WTC11 (cell line): ENCODE measurements around the gene TMEM205. TPM values are rescaled to one million over a fixed set of nuclear protein-coding genes. Genes with fewer than 3 reads are reported as not detected.

ENCODE experiments used
- ATAC-seq: fragments of 200-7000 bp; cut with Tn5 transposase; 2 replicates; pipeline ENCODE4 v1.10.0; 2021; ENCODE audit warnings: mild to moderate bottlenecking, moderate library complexity
- CTCF ChIA-PET: fragments of 300-600 bp; sonication (Branson Sonifier 250); formaldehyde crosslinking; loops from one replicate; lab custom pipeline; 2021; ENCODE audit warnings: antibody characterized with exemption; lab: Charles Lee
- POLR2A ChIA-PET: fragments of 350-600 bp; sonication (Branson Sonifier 250); formaldehyde crosslinking; loops from one replicate; lab custom pipeline; 2021; ENCODE audit warnings: antibody characterized with exemption; lab: Charles Lee
- DNase-seq: peaks from one replicate; pipeline ENCODE4 v3.0.0; 2021; ENCODE audit warnings: low spot score
- H3K27ac Mint-ChIP-seq: 2 replicates; pipeline ENCODE4 v1.8.0; 2021; ENCODE audit warnings: mixed read lengths
- H3K27me3 Mint-ChIP-seq: 2 replicates; pipeline ENCODE4 v1.8.0; 2021; ENCODE audit warnings: low read depth, mild to moderate bottlenecking, moderate library complexity, mixed read lengths
- H3K36me3 Mint-ChIP-seq: 2 replicates; pipeline ENCODE4 v1.8.0; 2021; ENCODE audit warnings: mixed read lengths
- H3K4me1 Mint-ChIP-seq: 2 replicates; pipeline ENCODE4 v1.8.0; 2022; ENCODE audit warnings: mixed read lengths
- H3K4me3 Mint-ChIP-seq: 2 replicates; pipeline ENCODE4 v1.8.0; 2021; ENCODE audit warnings: mild to moderate bottlenecking, moderate library complexity, mixed read lengths
- H3K9me3 Mint-ChIP-seq: 2 replicates; pipeline ENCODE4 v1.8.0; 2021; ENCODE audit warnings: mixed read lengths
- AR ChIP-seq: fragments of 250-450 bp; sonication (Bioruptor Pico); IDR thresholded peaks from 2 replicates; pipeline ENCODE4 v1.9.0; 2021; ENCODE audit warnings: mild to moderate bottlenecking
- ATF6 ChIP-seq: sonication (generic); formaldehyde crosslinking; IDR thresholded peaks from 2 replicates; pipeline ENCODE4 v1.8.1; 2023; ENCODE audit warnings: mild to moderate bottlenecking, missing genetic modification reagents
- CDX4 ChIP-seq: fragments of 250-450 bp; sonication (Bioruptor Pico); IDR thresholded peaks from 2 replicates; pipeline ENCODE4 v1.9.0; 2021; ENCODE audit warnings: moderate library complexity, mild to moderate bottlenecking, inconsistent platforms, borderline replicate concordance
- ERG ChIP-seq: fragments of 250-450 bp; sonication (Bioruptor Pico); IDR thresholded peaks from 2 replicates; pipeline ENCODE4 v1.8.0; 2021; ENCODE audit warnings: mild to moderate bottlenecking
- FOXJ3 ChIP-seq: sonication (generic); formaldehyde crosslinking; IDR thresholded peaks from 2 replicates; pipeline ENCODE4 v1.9.0; 2021; ENCODE audit warnings: missing genetic modification reagents, mild to moderate bottlenecking, borderline replicate concordance
- FOXK1 ChIP-seq: sonication (generic); formaldehyde crosslinking; IDR thresholded peaks from 2 replicates; pipeline ENCODE4 v1.8.0; 2022; ENCODE audit warnings: mild to moderate bottlenecking, moderate library complexity, missing genetic modification reagents
- GRHL2 ChIP-seq: fragments of 250-450 bp; sonication (Bioruptor Pico); IDR thresholded peaks from 2 replicates; pipeline ENCODE4 v1.8.0; 2022; ENCODE audit warnings: mild to moderate bottlenecking, moderate library complexity; ENCODE audit not compliant: insufficient replicate concordance, severe bottlenecking
- GTF2I ChIP-seq: fragments of 250-450 bp; sonication (Bioruptor Pico); conservative IDR thresholded peaks from 2 replicates; pipeline ENCODE4 v1.4.0; 2021; ENCODE audit warnings: mild to moderate bottlenecking
- HMGXB4 ChIP-seq: sonication (generic); formaldehyde crosslinking; IDR thresholded peaks from 2 replicates; pipeline ENCODE4 v1.8.1; 2023; ENCODE audit warnings: mild to moderate bottlenecking, moderate library complexity, missing genetic modification reagents
- MYBL2 ChIP-seq: sonication (generic); formaldehyde crosslinking; IDR thresholded peaks from 2 replicates; pipeline ENCODE4 v1.8.1; 2023; ENCODE audit warnings: mild to moderate bottlenecking, moderate library complexity, missing genetic modification reagents
- NR2C2 ChIP-seq: sonication (generic); formaldehyde crosslinking; IDR thresholded peaks from 2 replicates; pipeline ENCODE4 v1.8.0; 2022; ENCODE audit warnings: mild to moderate bottlenecking, missing genetic modification reagents
- SMAD3 ChIP-seq: sonication (generic); formaldehyde crosslinking; IDR thresholded peaks from 2 replicates; pipeline ENCODE4 v1.8.0; 2022; ENCODE audit warnings: missing genetic modification reagents, mild to moderate bottlenecking, borderline replicate concordance
- TCF7 ChIP-seq: sonication (generic); formaldehyde crosslinking; IDR thresholded peaks from 2 replicates; pipeline ENCODE4 v1.8.0; 2022; ENCODE audit warnings: mild to moderate bottlenecking, low read depth, missing genetic modification reagents, moderate library complexity
- ZMAT4 ChIP-seq: fragments of 250-450 bp; sonication (Bioruptor Pico); IDR thresholded peaks from 2 replicates; pipeline ENCODE4 v1.9.0; 2021; ENCODE audit warnings: mild to moderate bottlenecking
- ZNF121 ChIP-seq: sonication (generic); formaldehyde crosslinking; IDR thresholded peaks from 2 replicates; pipeline ENCODE4 v1.8.0; 2023; ENCODE audit warnings: missing genetic modification reagents
- ZNF219 ChIP-seq: sonication (generic); formaldehyde crosslinking; IDR thresholded peaks from 2 replicates; pipeline ENCODE4 v1.8.0; 2023; ENCODE audit warnings: missing genetic modification reagents, mild to moderate bottlenecking, borderline replicate concordance
- ZNF396 ChIP-seq: fragments of 250-450 bp; sonication (Bioruptor Pico); IDR thresholded peaks from 2 replicates; pipeline ENCODE4 v1.8.0; 2021; ENCODE audit warnings: mild to moderate bottlenecking, moderate library complexity, borderline replicate concordance
- total RNA-seq: library from RNA; stranded (reverse); gene quantifications from 3 replicates; pipeline ENCODE4 v1.2.3, GENCODE V29; 2021
- TF ChIP-seq, protein P1 (sequence below): sonication (generic); formaldehyde crosslinking; IDR thresholded peaks from 2 replicates; pipeline ENCODE4 v1.8.0; 2023; ENCODE audit warnings: missing genetic modification reagents, mild to moderate bottlenecking, borderline replicate concordance
- TF ChIP-seq, protein P2 (sequence below): sonication (generic); formaldehyde crosslinking; conservative IDR thresholded peaks from 2 replicates; pipeline ENCODE4 v1.8.1; 2022; ENCODE audit warnings: mild to moderate bottlenecking, missing genetic modification reagents
- TF ChIP-seq, protein P3 (sequence below): sonication (generic); formaldehyde crosslinking; IDR thresholded peaks from 2 replicates; pipeline ENCODE4 v1.8.1; 2022; ENCODE audit warnings: mild to moderate bottlenecking, moderate library complexity, missing genetic modification reagents

TMEM205 gene
- total RNA-seq, 1 experiment from 2014 or later, result 69.9 TPM

GRCh38 chr19:11374433-11375142, 28.5 kb upstream of the TMEM205 start, which contains the start of gene SWSAP1:
Gene SWSAP1 (plus strand): TSS chr19:11374666. CDS start chr19:11374681, 15 bp downstream.
- ChIA-PET POLR2A (interaction anchor here (0.5 to 3.1 kb wide), 12 partner anchors 9 to 144 kb away, joined by 3 to 16 read pairs (median 5); partner anchors contain the start of genes CCDC159, EPOR, ODAD3 and PRKCSH), CTCF (interaction anchor here (0.6 to 4.6 kb wide), 27 partner anchors 9 to 326 kb away, joined by 3 to 59 read pairs (median 6); partner anchors contain the start of genes CCDC159, CNN1, ECSIT and EPOR)
- ATAC-seq (peak; percentile 93), DNase-seq (peak; percentile 98)
- Mint-ChIP-seq H3K4me1 (peaks cover 19% of the 10 kb centered on the region), H3K27ac (no peak within 1 kb of the TSS; the same call in 1 of the 2 replicates), H3K27me3 (no peaks in the 10 kb centered on the region), H3K4me3 (no peak within 1 kb of the TSS), H3K9me3 (no peaks in the 10 kb centered on the region), H3K36me3 (peaks cover 6% of the 10 kb centered on the region)
- no peak; the same call in 1 of the 2 replicates for TF ChIP-seq HMGXB4 (CRISPR knock-in tag)
- no peak for TF ChIP-seq MYBL2
- TF ChIP-seq, protein P1, sequence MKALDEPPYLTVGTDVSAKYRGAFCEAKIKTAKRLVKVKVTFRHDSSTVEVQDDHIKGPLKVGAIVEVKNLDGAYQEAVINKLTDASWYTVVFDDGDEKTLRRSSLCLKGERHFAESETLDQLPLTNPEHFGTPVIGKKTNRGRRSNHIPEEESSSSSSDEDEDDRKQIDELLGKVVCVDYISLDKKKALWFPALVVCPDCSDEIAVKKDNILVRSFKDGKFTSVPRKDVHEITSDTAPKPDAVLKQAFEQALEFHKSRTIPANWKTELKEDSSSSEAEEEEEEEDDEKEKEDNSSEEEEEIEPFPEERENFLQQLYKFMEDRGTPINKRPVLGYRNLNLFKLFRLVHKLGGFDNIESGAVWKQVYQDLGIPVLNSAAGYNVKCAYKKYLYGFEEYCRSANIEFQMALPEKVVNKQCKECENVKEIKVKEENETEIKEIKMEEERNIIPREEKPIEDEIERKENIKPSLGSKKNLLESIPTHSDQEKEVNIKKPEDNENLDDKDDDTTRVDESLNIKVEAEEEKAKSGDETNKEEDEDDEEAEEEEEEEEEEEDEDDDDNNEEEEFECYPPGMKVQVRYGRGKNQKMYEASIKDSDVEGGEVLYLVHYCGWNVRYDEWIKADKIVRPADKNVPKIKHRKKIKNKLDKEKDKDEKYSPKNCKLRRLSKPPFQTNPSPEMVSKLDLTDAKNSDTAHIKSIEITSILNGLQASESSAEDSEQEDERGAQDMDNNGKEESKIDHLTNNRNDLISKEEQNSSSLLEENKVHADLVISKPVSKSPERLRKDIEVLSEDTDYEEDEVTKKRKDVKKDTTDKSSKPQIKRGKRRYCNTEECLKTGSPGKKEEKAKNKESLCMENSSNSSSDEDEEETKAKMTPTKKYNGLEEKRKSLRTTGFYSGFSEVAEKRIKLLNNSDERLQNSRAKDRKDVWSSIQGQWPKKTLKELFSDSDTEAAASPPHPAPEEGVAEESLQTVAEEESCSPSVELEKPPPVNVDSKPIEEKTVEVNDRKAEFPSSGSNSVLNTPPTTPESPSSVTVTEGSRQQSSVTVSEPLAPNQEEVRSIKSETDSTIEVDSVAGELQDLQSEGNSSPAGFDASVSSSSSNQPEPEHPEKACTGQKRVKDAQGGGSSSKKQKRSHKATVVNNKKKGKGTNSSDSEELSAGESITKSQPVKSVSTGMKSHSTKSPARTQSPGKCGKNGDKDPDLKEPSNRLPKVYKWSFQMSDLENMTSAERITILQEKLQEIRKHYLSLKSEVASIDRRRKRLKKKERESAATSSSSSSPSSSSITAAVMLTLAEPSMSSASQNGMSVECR (CRISPR knock-in tag), result peak; percentile 67; the same call in 1 of the 2 replicates
- TF ChIP-seq, protein P2, sequence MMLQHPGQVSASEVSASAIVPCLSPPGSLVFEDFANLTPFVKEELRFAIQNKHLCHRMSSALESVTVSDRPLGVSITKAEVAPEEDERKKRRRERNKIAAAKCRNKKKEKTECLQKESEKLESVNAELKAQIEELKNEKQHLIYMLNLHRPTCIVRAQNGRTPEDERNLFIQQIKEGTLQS, result no peak
- 0 out of 2 replicates have a peak, but pooled peaks have one; percentile 42 for TF ChIP-seq ZMAT4 (CRISPR knock-in tag)
- TF ChIP-seq GTF2I (CRISPR knock-in tag), result no peak
- no peak for TF ChIP-seq ZNF396 (CRISPR knock-in tag)
- no peak for TF ChIP-seq GRHL2 (CRISPR knock-in tag)
- no peak for TF ChIP-seq ZNF121
- no peak for TF ChIP-seq NR2C2 (CRISPR knock-in tag)
- TF ChIP-seq CDX4 (CRISPR knock-in tag), result no peak
- peak; percentile 60; the same call in 1 of the 2 replicates for TF ChIP-seq FOXK1 (CRISPR knock-in tag)
- no peak for TF ChIP-seq TCF7
- no peak for TF ChIP-seq FOXJ3 (CRISPR knock-in tag)
- no peak for TF ChIP-seq ATF6 (CRISPR knock-in tag)
- TF ChIP-seq ERG (CRISPR knock-in tag), result no peak
- TF ChIP-seq, protein P3, sequence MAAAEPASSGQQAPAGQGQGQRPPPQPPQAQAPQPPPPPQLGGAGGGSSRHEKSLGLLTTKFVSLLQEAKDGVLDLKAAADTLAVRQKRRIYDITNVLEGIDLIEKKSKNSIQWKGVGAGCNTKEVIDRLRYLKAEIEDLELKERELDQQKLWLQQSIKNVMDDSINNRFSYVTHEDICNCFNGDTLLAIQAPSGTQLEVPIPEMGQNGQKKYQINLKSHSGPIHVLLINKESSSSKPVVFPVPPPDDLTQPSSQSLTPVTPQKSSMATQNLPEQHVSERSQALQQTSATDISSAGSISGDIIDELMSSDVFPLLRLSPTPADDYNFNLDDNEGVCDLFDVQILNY, result peak; percentile 27; the same call in 1 of the 2 replicates
- no peak for TF ChIP-seq ZNF219 (CRISPR knock-in tag)
- peak; percentile 52; the same call in 1 of the 2 replicates for TF ChIP-seq AR (CRISPR knock-in tag)
- no peak for TF ChIP-seq SMAD3 (CRISPR knock-in tag)
